ENCODE data around the gene TMEM61.
"Not testable (repeated sequence)": the region's sequence is repeated elsewhere in the genome, so short reads cannot be mapped to it uniquely, and the experiment has no call there.

The TMEM61 gene

DNA sequence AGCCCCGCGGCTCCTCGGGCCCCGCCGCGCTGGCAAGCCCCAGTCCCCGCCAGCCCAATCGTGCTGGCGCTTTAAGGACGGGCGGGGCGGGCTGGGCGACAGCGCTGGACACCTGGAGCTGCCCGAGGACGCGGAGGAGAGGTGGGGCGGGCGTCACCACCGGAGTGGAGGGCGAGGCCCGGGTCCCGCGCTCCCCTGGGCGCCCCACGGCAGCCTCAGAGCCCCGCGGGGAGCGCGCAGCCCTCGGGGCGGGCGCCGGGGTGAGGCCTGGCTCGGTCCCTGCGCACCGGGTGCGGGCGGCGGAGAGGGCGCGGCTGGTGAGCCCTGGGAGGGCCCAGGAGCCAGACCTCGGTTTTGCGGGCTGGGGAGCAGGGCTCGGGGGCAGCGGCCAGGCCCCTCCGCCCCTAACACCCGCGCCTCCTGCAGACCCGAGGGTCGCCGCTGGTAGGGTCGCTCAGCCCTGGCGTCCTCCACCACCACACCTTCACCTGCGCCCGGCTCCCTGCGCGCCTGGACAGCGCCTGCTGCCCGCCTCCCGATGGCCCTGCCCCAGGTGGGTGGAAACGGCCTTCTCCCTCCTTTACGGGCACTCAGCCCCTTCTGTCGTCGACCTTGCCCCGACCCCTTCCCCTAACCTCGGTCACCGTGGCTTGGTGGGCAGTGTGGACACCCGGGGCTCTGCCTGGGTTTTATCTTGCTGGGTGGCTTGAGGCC, at the start of gene TMEM61:
Gene TMEM61 (plus strand): TSS at position 101 of the 714 bp plus-strand sequence. CDS start 438 bp downstream, at position 539.
- peak within 1 kb of the TSS in 3 of 5 donors; percentile 31 to 48 (median 35) for H3K4me3 ChIP-seq (ENCODE audit: low read depth in 1 of 5, low read length in 5 of 5)
- peaks cover 14 to 38% (median 31%) of the 10 kb centered on the region in 5 donors for H3K27me3 ChIP-seq (ENCODE audit: control insufficient read depth in 5 of 5, insufficient read depth in 4 of 5, low read length in 5 of 5)
- H3K27ac ChIP-seq (ENCODE audit: low read depth, low read length): no peak within 1 kb of the TSS
- no peaks in the 10 kb centered on the region for H3K9me3 ChIP-seq (ENCODE audit: control insufficient read depth in 5 of 5, low read length in 5 of 5)
- H3K4me1 ChIP-seq (ENCODE audit: control insufficient read depth in 5 of 5, insufficient read depth in 5 of 5, low read length in 5 of 5): peaks cover 0 to 10% (median 7%) of the 10 kb centered on the region in 5 donors
- H3K9ac ChIP-seq (ENCODE audit: low read length in 5 of 5): peak within 1 kb of the TSS in 1 of 5 donors; percentile 28
- H3K36me3 ChIP-seq (ENCODE audit: control insufficient read depth in 5 of 5, insufficient read depth in 5 of 5, low read length in 5 of 5): no peaks in the 10 kb centered on the region

GRCh38 chr1:54931275-54931840, 49.1 kb upstream of the TMEM61 start:
- no peaks in the 10 kb centered on the region for H3K27me3 ChIP-seq (ENCODE audit: control insufficient read depth in 5 of 5, insufficient read depth in 4 of 5, low read length in 5 of 5)
- no peaks in the 10 kb centered on the region for H3K9me3 ChIP-seq (ENCODE audit: control insufficient read depth in 5 of 5, low read length in 5 of 5)
- no peaks in the 10 kb centered on the region for H3K36me3 ChIP-seq (ENCODE audit: control insufficient read depth in 5 of 5, insufficient read depth in 5 of 5, low read length in 5 of 5)
- no peak overlapping the region for H3K27ac ChIP-seq (ENCODE audit: low read depth, low read length)
- H3K4me3 ChIP-seq (ENCODE audit: low read depth in 1 of 5, low read length in 5 of 5): no peak overlapping the region
- H3K4me1 ChIP-seq (ENCODE audit: control insufficient read depth in 5 of 5, insufficient read depth in 5 of 5, low read length in 5 of 5): peaks cover 5 to 19% (median 14%) of the 10 kb centered on the region in 5 donors
- no peak overlapping the region for H3K9ac ChIP-seq (ENCODE audit: low read length in 5 of 5)

DNA sequence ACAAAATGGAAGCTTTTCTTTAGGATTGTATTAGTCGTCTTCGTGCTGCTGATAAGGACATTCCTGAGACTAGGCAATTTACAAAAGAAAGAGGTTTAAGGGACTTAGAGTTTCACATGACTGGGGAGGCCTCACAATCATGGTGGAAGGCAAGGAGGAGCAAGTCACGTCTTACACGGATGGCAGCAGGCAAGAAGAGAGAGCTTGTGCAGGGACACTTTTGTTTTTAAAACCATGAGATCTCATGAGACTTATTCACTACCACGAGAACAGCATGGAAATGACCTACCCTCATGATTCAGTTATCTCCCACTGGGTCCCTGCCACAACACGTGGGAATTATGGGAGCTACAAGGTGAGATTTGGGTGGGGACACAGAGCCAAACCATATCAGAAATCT, 46.3 kb upstream of the TMEM61 start:
- not testable (repeated sequence) for H3K27ac ChIP-seq (ENCODE audit: low read depth, low read length); H3K36me3 ChIP-seq (ENCODE audit: control insufficient read depth in 5 of 5, insufficient read depth in 5 of 5, low read length in 5 of 5); H3K27me3 ChIP-seq (ENCODE audit: control insufficient read depth in 5 of 5, insufficient read depth in 4 of 5, low read length in 5 of 5); H3K4me3 ChIP-seq (ENCODE audit: low read depth in 1 of 5, low read length in 5 of 5); H3K9me3 ChIP-seq (ENCODE audit: control insufficient read depth in 5 of 5, low read length in 5 of 5); H3K4me1 ChIP-seq (ENCODE audit: control insufficient read depth in 5 of 5, insufficient read depth in 5 of 5, low read length in 5 of 5); H3K9ac ChIP-seq (ENCODE audit: low read length in 5 of 5)

- no peak overlapping the region for H3K4me3 ChIP-seq (ENCODE audit: low read depth in 1 of 5, low read length in 5 of 5)
- H3K27me3 ChIP-seq (ENCODE audit: control insufficient read depth in 5 of 5, insufficient read depth in 4 of 5, low read length in 5 of 5): no peaks in the 10 kb centered on the region
- no peaks in the 10 kb centered on the region for H3K4me1 ChIP-seq (ENCODE audit: control insufficient read depth in 5 of 5, insufficient read depth in 5 of 5, low read length in 5 of 5)
- H3K36me3 ChIP-seq (ENCODE audit: control insufficient read depth in 5 of 5, insufficient read depth in 5 of 5, low read length in 5 of 5): no peaks in the 10 kb centered on the region
- H3K9me3 ChIP-seq (ENCODE audit: control insufficient read depth in 5 of 5, low read length in 5 of 5): no peaks in the 10 kb centered on the region
- no peak overlapping the region for H3K27ac ChIP-seq (ENCODE audit: low read depth, low read length)
- no peak overlapping the region for H3K9ac ChIP-seq (ENCODE audit: low read length in 5 of 5)
Observed at GRCh38 chr1:54934869-54935268, 45.6 kb upstream of the TMEM61 start.

- H3K36me3 ChIP-seq (ENCODE audit: control insufficient read depth in 5 of 5, insufficient read depth in 5 of 5, low read length in 5 of 5): no peaks in the 10 kb centered on the region
- H3K9me3 ChIP-seq (ENCODE audit: control insufficient read depth in 5 of 5, low read length in 5 of 5): no peaks in the 10 kb centered on the region
- H3K27me3 ChIP-seq (ENCODE audit: control insufficient read depth in 5 of 5, insufficient read depth in 4 of 5, low read length in 5 of 5): no peaks in the 10 kb centered on the region
- H3K4me3 ChIP-seq (ENCODE audit: low read depth in 1 of 5, low read length in 5 of 5): no peak overlapping the region
- no peak overlapping the region for H3K9ac ChIP-seq (ENCODE audit: low read length in 5 of 5)
- H3K27ac ChIP-seq (ENCODE audit: low read depth, low read length): no peak overlapping the region
- no peaks in the 10 kb centered on the region for H3K4me1 ChIP-seq (ENCODE audit: control insufficient read depth in 5 of 5, insufficient read depth in 5 of 5, low read length in 5 of 5)
Observed at GRCh38 chr1:54936791-54937190, 43.6 kb upstream of the TMEM61 start.

- no peak overlapping the region for H3K4me3 ChIP-seq (ENCODE audit: low read depth in 1 of 5, low read length in 5 of 5)
- no peak overlapping the region for H3K27ac ChIP-seq (ENCODE audit: low read depth, low read length)
- no peaks in the 10 kb centered on the region for H3K27me3 ChIP-seq (ENCODE audit: control insufficient read depth in 5 of 5, insufficient read depth in 4 of 5, low read length in 5 of 5)
- no peak overlapping the region for H3K9ac ChIP-seq (ENCODE audit: low read length in 5 of 5)
- H3K9me3 ChIP-seq (ENCODE audit: control insufficient read depth in 5 of 5, low read length in 5 of 5): no peaks in the 10 kb centered on the region
- H3K36me3 ChIP-seq (ENCODE audit: control insufficient read depth in 5 of 5, insufficient read depth in 5 of 5, low read length in 5 of 5): no peaks in the 10 kb centered on the region
- H3K4me1 ChIP-seq (ENCODE audit: control insufficient read depth in 5 of 5, insufficient read depth in 5 of 5, low read length in 5 of 5): no peaks in the 10 kb centered on the region
Observed at GRCh38 chr1:54937469-54937868, 43.0 kb upstream of the TMEM61 start.

- H3K27ac ChIP-seq (ENCODE audit: low read depth, low read length); H3K9me3 ChIP-seq (ENCODE audit: control insufficient read depth in 5 of 5, low read length in 5 of 5): not testable (repeated sequence)
Observed at GRCh38 chr1:54938955-54939354, 41.5 kb upstream of the TMEM61 start.

GRCh38 chr1:54940042-54940441, 40.4 kb upstream of the TMEM61 start:
- H3K9ac ChIP-seq (ENCODE audit: low read length in 5 of 5): no peak overlapping the region

More at GRCh38 chr1:54938955-54939354, 41.5 kb upstream of the TMEM61 start:
- not testable (repeated sequence) for H3K27me3 ChIP-seq (ENCODE audit: control insufficient read depth in 5 of 5, insufficient read depth in 4 of 5, low read length in 5 of 5); H3K36me3 ChIP-seq (ENCODE audit: control insufficient read depth in 5 of 5, insufficient read depth in 5 of 5, low read length in 5 of 5); H3K4me1 ChIP-seq (ENCODE audit: control insufficient read depth in 5 of 5, insufficient read depth in 5 of 5, low read length in 5 of 5); H3K4me3 ChIP-seq (ENCODE audit: low read depth in 1 of 5, low read length in 5 of 5); H3K9ac ChIP-seq (ENCODE audit: low read length in 5 of 5)

GRCh38 chr1:54942976-54943375, 37.5 kb upstream of the TMEM61 start:
- H3K9ac ChIP-seq (ENCODE audit: low read length in 5 of 5): no peak overlapping the region
- peaks cover 0 to 5% (median 0%) of the 10 kb centered on the region in 5 donors for H3K4me1 ChIP-seq (ENCODE audit: control insufficient read depth in 5 of 5, insufficient read depth in 5 of 5, low read length in 5 of 5)
- no peaks in the 10 kb centered on the region for H3K9me3 ChIP-seq (ENCODE audit: control insufficient read depth in 5 of 5, low read length in 5 of 5)
- H3K4me3 ChIP-seq (ENCODE audit: low read depth in 1 of 5, low read length in 5 of 5): no peak overlapping the region
- H3K27ac ChIP-seq (ENCODE audit: low read depth, low read length): no peak overlapping the region
- H3K36me3 ChIP-seq (ENCODE audit: control insufficient read depth in 5 of 5, insufficient read depth in 5 of 5, low read length in 5 of 5): no peaks in the 10 kb centered on the region
- H3K27me3 ChIP-seq (ENCODE audit: control insufficient read depth in 5 of 5, insufficient read depth in 4 of 5, low read length in 5 of 5): no peaks in the 10 kb centered on the region

More at GRCh38 chr1:54940042-54940441, 40.4 kb upstream of the TMEM61 start:
- no peaks in the 10 kb centered on the region for H3K27me3 ChIP-seq (ENCODE audit: control insufficient read depth in 5 of 5, insufficient read depth in 4 of 5, low read length in 5 of 5)
- H3K4me3 ChIP-seq (ENCODE audit: low read depth in 1 of 5, low read length in 5 of 5): no peak overlapping the region
- H3K4me1 ChIP-seq (ENCODE audit: control insufficient read depth in 5 of 5, insufficient read depth in 5 of 5, low read length in 5 of 5): peaks cover 0 to 3% (median 0%) of the 10 kb centered on the region in 5 donors
- H3K36me3 ChIP-seq (ENCODE audit: control insufficient read depth in 5 of 5, insufficient read depth in 5 of 5, low read length in 5 of 5): no peaks in the 10 kb centered on the region
- H3K27ac ChIP-seq (ENCODE audit: low read depth, low read length): no peak overlapping the region
- H3K9me3 ChIP-seq (ENCODE audit: control insufficient read depth in 5 of 5, low read length in 5 of 5): no peaks in the 10 kb centered on the region

- H3K9ac ChIP-seq (ENCODE audit: low read length in 5 of 5): no peak overlapping the region
- H3K27ac ChIP-seq (ENCODE audit: low read depth, low read length): no peak overlapping the region
- no peaks in the 10 kb centered on the region for H3K36me3 ChIP-seq (ENCODE audit: control insufficient read depth in 5 of 5, insufficient read depth in 5 of 5, low read length in 5 of 5)
- H3K9me3 ChIP-seq (ENCODE audit: control insufficient read depth in 5 of 5, low read length in 5 of 5): no peaks in the 10 kb centered on the region
- peak overlapping the region in 1 of 5 donors; percentile 0 for H3K4me3 ChIP-seq (ENCODE audit: low read depth in 1 of 5, low read length in 5 of 5)
- peaks cover 0 to 5% (median 0%) of the 10 kb centered on the region in 5 donors for H3K4me1 ChIP-seq (ENCODE audit: control insufficient read depth in 5 of 5, insufficient read depth in 5 of 5, low read length in 5 of 5)
- H3K27me3 ChIP-seq (ENCODE audit: control insufficient read depth in 5 of 5, insufficient read depth in 4 of 5, low read length in 5 of 5): no peaks in the 10 kb centered on the region
Observed at GRCh38 chr1:54944610-54945392, 35.6 kb upstream of the TMEM61 start.

Data from subcutaneous abdominal adipose tissue (tissue), 5 donors.